ENCODE data around the gene PGBD5.
"Not testable (repeated sequence)": the region's sequence is repeated elsewhere in the genome, so short reads cannot be mapped to it uniquely, and the experiment has no call there.

PGBD5 gene

DNA sequence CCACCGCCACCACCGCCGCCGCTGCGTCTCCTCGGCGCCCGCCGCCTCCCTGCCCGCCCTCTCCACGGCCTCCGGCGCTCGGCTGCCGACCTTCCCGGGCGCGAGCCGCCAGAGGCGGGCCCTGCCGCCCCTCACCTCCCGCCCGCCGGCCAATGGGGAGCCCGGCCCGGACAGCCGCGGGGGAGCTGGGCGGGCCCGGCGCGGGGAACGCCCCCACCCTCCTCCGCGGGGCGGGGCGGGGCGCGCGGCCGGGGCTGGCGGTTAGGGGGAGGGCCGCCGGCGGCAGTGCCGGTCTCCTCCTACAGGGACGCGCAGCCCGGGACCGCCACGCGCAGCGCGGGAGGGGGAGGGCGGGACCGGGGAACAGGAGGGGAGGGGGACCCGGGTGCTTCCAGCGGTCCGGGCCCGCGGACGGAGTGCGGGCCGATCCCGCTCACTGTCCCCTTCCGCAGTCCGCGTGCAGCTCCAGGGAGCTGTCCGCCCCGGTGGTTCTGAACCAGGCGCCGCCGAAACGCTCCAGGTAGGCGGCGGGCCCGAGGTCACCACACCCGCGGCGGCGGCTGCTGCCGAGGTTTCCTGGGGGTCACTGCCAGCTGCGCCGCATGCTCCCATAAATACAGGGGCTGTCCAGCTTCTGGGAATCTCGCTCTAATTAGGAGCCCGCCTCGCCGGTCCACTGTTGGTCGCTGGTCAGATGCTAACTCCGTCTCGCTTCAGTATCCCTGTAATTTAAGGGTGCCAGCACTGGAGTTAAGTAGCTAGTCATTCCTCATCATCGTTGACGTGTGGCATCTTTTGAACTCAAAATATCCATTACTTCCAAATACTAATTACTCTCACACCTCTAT lies at the start of gene PGBD5:
Gene PGBD5, minus strand, starts transcription at position 87 of the 848 bp plus-strand sequence. CDS start 404 bp downstream, outside the sequence.
- peak; percentile 15 to 48 (median 47) for DNase-seq (ENCODE audit: low read depth in 2 of 3, low spot score in 1 of 3)

GRCh38 chr1:230474924-230475323 lies 48.8 kb upstream of the PGBD5 start:
- DNase-seq (ENCODE audit: low read depth in 2 of 3, low spot score in 1 of 3), result not testable (repeated sequence)

GRCh38 chr1:230470750-230471149 lies 44.6 kb upstream of the PGBD5 start:
- not testable (repeated sequence) for DNase-seq (ENCODE audit: low read depth in 2 of 3, low spot score in 1 of 3)

GRCh38 chr1:230469271-230469670 lies 43.1 kb upstream of the PGBD5 start:
- DNase-seq (ENCODE audit: low read depth in 2 of 3, low spot score in 1 of 3), result no peak

- no peak for DNase-seq (ENCODE audit: low read depth in 2 of 3, low spot score in 1 of 3)
Observed at GRCh38 chr1:230465691-230466090, 39.6 kb upstream of the PGBD5 start.

- no peak for DNase-seq (ENCODE audit: low read depth in 2 of 3, low spot score in 1 of 3)
Observed at GRCh38 chr1:230464671-230465070, 38.5 kb upstream of the PGBD5 start.

GRCh38 chr1:230463760-230464159 lies 37.6 kb upstream of the PGBD5 start:
- no peak for DNase-seq (ENCODE audit: low read depth in 2 of 3, low spot score in 1 of 3)

DNA sequence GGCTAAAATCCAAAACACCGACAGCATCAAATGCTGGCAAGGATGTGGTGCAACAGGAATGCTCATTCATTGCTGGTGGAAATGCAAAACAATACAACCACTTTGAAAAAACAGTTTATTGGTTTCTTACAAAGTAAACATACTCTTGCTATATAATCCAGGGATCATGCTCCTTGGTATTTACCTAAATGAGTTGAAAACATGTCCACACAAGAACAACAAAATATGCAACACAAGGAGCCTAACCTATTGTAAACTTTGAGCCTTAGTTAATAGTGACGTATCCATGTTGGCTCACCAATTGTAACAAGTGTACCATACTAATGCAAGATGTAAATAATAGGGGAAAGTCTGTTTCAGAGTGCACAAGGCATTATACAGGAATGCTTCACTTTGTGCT lies 37.2 kb upstream of the PGBD5 start:
- no peak for DNase-seq (ENCODE audit: low read depth in 2 of 3, low spot score in 1 of 3)

GRCh38 chr1:230459465-230459864 lies 33.3 kb upstream of the PGBD5 start:
- DNase-seq (ENCODE audit: low read depth in 2 of 3, low spot score in 1 of 3), result no peak

DNA sequence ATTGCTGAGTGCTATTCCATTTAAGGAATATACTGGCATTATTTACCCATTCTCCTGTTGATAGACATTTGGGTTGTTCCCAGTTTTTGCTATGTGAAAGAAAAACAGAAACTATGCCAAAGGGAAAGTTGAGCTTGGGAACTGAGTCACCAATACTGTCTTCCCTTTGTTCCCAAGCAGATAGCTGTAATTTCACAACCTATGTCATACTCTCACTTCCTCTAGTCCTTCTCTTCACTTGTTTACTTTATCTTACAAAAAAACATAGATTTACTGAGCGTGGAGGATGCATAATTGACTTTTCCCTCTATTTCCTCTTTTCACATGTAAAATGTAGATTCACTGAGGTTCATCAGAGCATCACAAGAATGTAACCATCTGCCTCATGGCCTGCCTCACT lies 32.4 kb upstream of the PGBD5 start:
- no peak for DNase-seq (ENCODE audit: low read depth in 2 of 3, low spot score in 1 of 3)

DNA sequence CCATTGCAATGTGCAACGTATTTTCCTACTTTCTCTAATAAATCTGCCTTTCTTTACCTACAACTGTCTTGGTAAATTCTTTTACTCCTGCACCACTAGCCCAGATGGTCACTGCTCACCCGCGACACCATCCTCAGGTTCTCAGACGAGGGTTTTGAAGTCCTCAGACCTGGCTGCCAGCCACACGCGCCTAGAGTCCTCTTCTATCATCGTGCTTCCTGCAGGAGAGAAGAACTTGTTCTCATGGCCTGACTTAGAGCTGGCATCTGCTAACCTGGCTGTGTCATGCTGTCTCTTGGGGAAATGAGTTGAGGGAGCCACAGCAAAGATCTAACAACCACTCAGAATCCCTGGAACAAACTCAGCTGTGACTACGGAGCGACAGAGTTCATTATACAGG lies 30.3 kb upstream of the PGBD5 start:
- DNase-seq (ENCODE audit: low read depth in 2 of 3, low spot score in 1 of 3), result no peak

- DNase-seq (ENCODE audit: low read depth in 2 of 3, low spot score in 1 of 3), result no peak
Observed at GRCh38 chr1:230455291-230455690, 29.2 kb upstream of the PGBD5 start.

GRCh38 chr1:230453377-230453776 lies 27.2 kb upstream of the PGBD5 start:
- DNase-seq (ENCODE audit: low read depth in 2 of 3, low spot score in 1 of 3), result no peak

DNA sequence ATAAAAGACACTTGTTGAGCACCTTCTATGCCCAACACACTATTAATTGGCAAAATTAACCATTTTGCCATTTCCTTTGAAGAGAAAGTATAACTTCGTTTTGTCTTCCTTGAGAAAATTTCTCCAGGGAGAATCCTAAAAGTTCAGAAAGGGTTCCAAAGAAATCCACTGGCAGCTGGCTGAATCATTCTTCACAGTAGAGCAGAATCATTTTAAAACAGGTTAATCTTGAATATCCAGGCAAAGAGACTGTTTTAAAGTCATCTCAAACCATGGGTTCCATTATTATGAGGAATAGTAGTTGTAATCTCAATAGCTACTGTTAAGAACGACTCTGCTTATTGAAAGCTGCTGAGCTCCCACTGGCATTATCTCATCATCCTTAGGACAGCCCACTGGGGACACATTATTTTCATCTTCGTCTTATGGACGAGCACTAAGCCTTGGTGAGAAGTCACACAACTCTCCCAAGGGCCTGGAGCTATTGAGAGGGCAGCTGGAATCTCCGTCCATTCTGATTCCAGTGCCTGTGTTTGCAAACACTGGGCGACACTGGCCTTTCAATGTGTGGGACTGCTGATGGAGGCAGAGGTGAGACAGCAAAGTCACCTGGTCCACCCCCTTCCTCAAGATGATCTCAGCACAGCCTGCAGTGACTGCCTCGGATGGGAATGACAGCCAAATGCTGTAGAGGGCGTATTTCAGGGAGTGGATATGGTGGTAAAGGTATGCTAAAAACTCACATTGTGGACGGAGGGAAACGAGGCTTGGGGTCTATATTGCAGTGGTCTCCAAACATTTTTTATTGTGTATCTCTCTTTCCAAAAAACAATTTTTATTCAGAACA lies 15.3 kb upstream of the PGBD5 start:
- DNase-seq (ENCODE audit: low read depth in 2 of 3, low spot score in 1 of 3), result no peak

DNA sequence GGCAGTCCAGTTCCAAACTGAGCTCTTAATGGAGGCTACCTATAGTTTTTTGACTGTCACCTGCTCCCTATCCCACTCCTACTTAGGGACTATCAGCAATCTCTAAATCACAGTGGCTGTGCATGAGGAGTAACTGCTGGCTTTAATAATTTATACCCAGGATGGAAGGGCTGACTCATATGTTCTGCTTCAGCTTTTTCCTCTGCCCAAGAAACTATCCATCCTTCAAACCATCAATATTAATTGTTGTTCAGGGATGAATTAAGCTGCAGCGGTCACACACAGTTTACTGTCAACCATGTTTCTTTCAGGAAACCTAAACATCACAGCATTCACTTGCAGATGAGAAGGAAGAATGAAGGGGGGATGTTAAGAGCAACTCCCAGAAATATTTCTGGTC lies 9.0 kb upstream of the PGBD5 start:
- DNase-seq (ENCODE audit: low read depth in 2 of 3, low spot score in 1 of 3), result no peak

GRCh38 chr1:230431527-230431926 lies 5.4 kb upstream of the PGBD5 start:
- no peak for DNase-seq (ENCODE audit: low read depth in 2 of 3, low spot score in 1 of 3)

DNA sequence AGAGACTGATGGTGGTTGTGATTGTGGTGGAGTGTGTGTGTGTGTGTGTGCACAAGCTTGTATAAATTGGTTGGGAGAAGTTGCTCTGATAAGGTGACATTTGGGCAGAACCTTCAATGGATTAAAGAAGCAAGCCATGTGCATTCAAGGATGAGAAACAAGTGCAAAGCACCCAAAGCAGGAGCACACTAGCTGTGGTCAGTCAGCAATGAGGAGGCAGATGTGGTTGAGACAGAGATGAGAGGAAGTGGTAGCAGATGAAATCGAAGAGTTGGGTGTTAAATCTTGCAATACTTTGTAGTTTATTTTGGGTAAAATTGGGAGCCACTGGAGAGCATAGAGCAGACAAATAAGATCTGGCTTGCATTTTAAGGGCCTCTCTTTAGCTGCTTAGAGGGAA lies 4.4 kb upstream of the PGBD5 start:
- no peak for DNase-seq (ENCODE audit: low read depth in 2 of 3, low spot score in 1 of 3)

GRCh38 chr1:230429067-230429735 lies 3.1 kb upstream of the PGBD5 start:
- DNase-seq (ENCODE audit: low read depth in 2 of 3, low spot score in 1 of 3), result no peak

- no peak for DNase-seq (ENCODE audit: low read depth in 2 of 3, low spot score in 1 of 3)
Observed at GRCh38 chr1:230427981-230428380, 1.8 kb upstream of the PGBD5 start.

- no peak for DNase-seq (ENCODE audit: low read depth in 2 of 3, low spot score in 1 of 3)
Observed at GRCh38 chr1:230427094-230427876, 1.2 kb upstream of the PGBD5 start.

Measured in stimulated activated CD4-positive, alpha-beta T cell treated with anti-CD3 and anti-CD28 coated beads, Interleukin-12 subunit alpha, Interleukin-12 subunit beta, amount 100 ng/mL, for 48 hours (primary cell).